GM21528 (cell line): Measurements from ENCODE around the gene RABAC1.
A peak's percentile ranks its signal among the peaks of the same experiment; 100 is the strongest.
"Not testable (repeated sequence)": the region's sequence is repeated elsewhere in the genome, so short reads cannot be mapped to it uniquely, and the experiment has no call there.

Source experiments
- ATAC-seq: cut with Tn5 transposase; IDR thresholded peaks from one replicate; pipeline ENCODE4 v1.9.1; 2021; ENCODE audit warnings: mild to moderate bottlenecking, moderate library complexity; ENCODE audit not compliant: unreplicated experiment, low FRiP score

The RABAC1 gene

GRCh38 chr19:41959056-41960053 is at the start of gene RABAC1:
Gene RABAC1 (minus strand): TSS chr19:41959321. CDS start chr19:41959292, 29 bp downstream.
- peak; percentile 85 for ATAC-seq

GRCh38 chr19:42006569-42006968 is 47.4 kb upstream of the RABAC1 start:
- no peak for ATAC-seq

GRCh38 chr19:42005504-42005903 is 46.4 kb upstream of the RABAC1 start:
- no peak for ATAC-seq

- ATAC-seq: no peak
Measured at GRCh38 chr19:42003506-42004294, 44.6 kb upstream of the RABAC1 start.

- no peak for ATAC-seq
Measured at GRCh38 chr19:41999878-42000208, 40.7 kb upstream of the RABAC1 start.

- ATAC-seq: no peak
Measured at GRCh38 chr19:41999071-41999877, 40.2 kb upstream of the RABAC1 start.

- ATAC-seq: no peak
Measured at GRCh38 chr19:41998246-41999020, 39.3 kb upstream of the RABAC1 start.

GRCh38 chr19:41997851-41998229 is 38.7 kb upstream of the RABAC1 start:
- ATAC-seq: no peak

GRCh38 chr19:41997121-41997850 is 38.2 kb upstream of the RABAC1 start:
- no peak for ATAC-seq

- ATAC-seq: no peak
Measured at GRCh38 chr19:41995959-41996797, 37.1 kb upstream of the RABAC1 start.

GRCh38 chr19:41994994-41995958 is 36.2 kb upstream of the RABAC1 start:
- ATAC-seq: no peak

- no peak for ATAC-seq
Measured at GRCh38 chr19:41994521-41994971, 35.4 kb upstream of the RABAC1 start.

GRCh38 chr19:41993612-41994483 is 34.7 kb upstream of the RABAC1 start, which contains the start of gene ATP1A3:
Gene ATP1A3 (minus strand): TSS chr19:41994230. CDS start chr19:41994076, 154 bp downstream.
- ATAC-seq: no peak

- not testable (repeated sequence) for ATAC-seq
Measured at GRCh38 chr19:41991925-41992569, 32.9 kb upstream of the RABAC1 start.

GRCh38 chr19:41991025-41991424 is 31.9 kb upstream of the RABAC1 start:
- ATAC-seq: no peak

- no peak for ATAC-seq
Measured at GRCh38 chr19:41990615-41991014, 31.5 kb upstream of the RABAC1 start.
